Regular cardiac myocyte (primary cell): ENCODE data around the gene ERCC5. TPM values are rescaled to one million over a fixed set of nuclear protein-coding genes. Genes with fewer than 3 reads are reported as not detected.

Experiments
- total RNA-seq: library from RNA; depleted of rRNA; stranded (reverse); fragments of >200 nt; gene quantifications from 2 replicates; pipeline ENCODE4 v1.2.3, GENCODE V29; 2014

The ERCC5 gene
- 53.9 and 78.9 TPM in 2 replicates for total RNA-seq

DNA sequence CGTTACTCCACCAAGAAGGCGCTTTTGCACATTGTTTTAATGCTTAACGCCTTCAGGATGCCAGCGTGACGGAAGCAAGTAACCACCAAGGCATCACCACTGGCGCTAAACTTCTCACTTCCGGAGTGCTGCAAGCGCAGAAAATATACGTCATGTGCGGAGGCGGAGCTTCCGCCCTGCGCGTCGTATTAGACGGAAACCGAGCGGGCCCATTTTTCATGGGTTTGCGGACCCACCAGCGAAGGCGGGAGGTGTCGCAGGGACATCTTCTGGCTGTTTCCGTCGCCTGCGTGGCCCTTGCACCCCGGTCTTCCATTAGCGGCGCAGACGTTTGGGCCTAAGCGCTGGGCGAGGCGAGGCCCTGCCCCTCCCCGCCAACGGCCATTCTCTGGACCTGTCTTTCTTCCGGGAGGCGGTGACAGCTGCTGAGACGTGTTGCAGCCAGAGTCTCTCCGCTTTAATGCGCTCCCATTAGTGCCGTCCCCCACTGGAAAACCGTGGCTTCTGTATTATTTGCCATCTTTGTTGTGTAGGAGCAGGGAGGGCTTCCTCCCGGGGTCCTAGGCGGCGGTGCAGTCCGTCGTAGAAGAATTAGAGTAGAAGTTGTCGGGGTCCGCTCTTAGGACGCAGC is at the start of gene ERCC5:
Gene ERCC5, plus strand, starts transcription at position 403 of the 631 bp plus-strand sequence. CDS start 235 bp downstream, outside the sequence.

DNA sequence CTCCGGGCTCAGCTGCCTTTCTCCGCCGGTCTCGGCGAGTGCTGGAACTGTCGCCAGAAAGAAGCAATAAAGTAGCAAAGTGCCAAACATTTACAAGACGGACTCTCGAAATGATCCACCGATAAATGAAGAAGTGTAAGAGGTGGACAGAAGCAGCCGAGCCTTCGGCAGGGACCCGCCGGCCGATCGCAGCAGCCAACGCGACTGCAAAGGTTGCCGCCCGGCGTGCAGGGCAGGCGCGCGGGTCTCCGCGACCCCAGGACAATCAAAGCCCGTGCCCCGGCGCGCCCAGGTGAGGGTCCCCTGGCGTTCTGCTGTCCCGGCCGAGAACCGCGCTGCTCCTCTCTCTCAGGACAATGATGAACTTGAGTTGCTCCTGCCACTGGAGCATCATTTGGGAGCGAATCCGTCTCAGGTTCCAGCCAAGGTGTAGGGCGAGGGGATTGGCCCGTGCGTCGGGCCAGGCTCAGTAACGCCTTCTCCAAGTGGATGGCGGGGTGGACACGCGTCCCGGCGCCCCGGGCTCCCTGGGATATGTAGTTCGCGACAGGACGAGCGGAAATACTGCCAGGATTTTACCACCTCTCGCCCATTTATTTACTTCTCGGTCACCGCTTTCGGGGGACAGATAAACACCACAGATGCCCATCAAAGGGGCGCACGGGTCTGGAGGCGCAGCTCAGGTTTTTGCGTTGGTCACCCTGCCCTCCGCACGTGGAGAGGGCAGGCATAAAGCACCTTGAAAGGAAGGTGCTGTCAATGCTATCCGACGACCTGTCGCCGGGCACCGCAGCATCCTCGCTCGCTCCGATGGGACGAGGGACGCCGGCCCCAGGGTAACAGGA is 47.0 kb upstream of the ERCC5 start, which contains the start of the genes BIVM and POGLUT2:
Gene BIVM, plus strand, starts transcription at position 539 of the 845 bp plus-strand sequence. CDS start 8,149 bp downstream, outside the sequence.
Gene POGLUT2, minus strand, starts transcription at position 396 of the 845 bp plus-strand sequence. Its CDS starts 306 bp downstream, at position 90.

Other genes with a start within 250 kb of the ERCC5 start
- 37.5 and 73.8 TPM in 2 replicates for gene TPP2, start 249.0 kb upstream of the ERCC5 start, total RNA-seq
- gene METTL21C, start 151.0 kb upstream of the ERCC5 start, total RNA-seq: under 0.01 TPM in 1 of 2 replicates, not detected in the other
- 13.5 and 37.2 TPM in 2 replicates for gene TEX30, start 72.2 kb upstream of the ERCC5 start, total RNA-seq
- 24.0 and 25.5 TPM in 2 replicates for gene POGLUT2, start 47.1 kb upstream of the ERCC5 start, total RNA-seq
- 16.1 and 21.7 TPM in 2 replicates for gene BIVM, start 46.9 kb upstream of the ERCC5 start, total RNA-seq
- not detected in 2 replicates for gene SLC10A2, start 220.4 kb downstream of the ERCC5 start, total RNA-seq